Measurements from ENCODE around the gene TGFA. TPM values are rescaled to one million over a fixed set of nuclear protein-coding genes. Genes with fewer than 3 reads are reported as not detected.

The TGFA gene
- total RNA-seq, 1 experiment from 2014 or later: 50.1 TPM

DNA sequence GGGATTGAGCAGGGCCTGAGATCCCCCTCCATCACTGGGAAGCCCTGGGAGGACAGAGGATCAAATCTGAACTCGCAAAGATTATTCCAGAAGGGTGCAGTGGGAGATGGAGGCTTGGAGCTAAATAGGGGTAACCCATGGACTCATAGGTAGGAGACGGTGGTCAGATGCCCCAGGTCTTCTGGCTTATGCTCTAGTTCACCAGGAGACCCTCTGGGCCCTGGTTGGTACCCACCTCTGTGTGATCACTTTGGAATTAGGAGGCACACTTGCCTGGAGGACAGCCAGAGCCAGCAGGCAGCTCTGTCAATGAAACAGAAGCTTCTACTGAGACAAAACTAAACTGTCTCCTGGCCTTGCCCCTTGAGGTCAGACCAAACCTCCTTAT lies 110.6 kb downstream of the TGFA start:
- intact Hi-C loops (cut with micrococcal nuclease): no loop called here
- no peaks in the 10 kb centered on the region for H4K20me1 ChIP-seq (ENCODE audit: insufficient read depth)
- ChIA-PET RAD21 (ENCODE audit: low non-redundant PET in 1 of 2, low total read pairs in 2 of 2, uncharacterized antibody in 2 of 2, unreplicated experiment in 2 of 2) (no interaction called here), CTCF (no interaction called here), POLR2A (no interaction called here)
- H3K9me3 ChIP-seq (ENCODE audit: control insufficient read depth in 1 of 2, insufficient read depth in 1 of 2, low read depth in 1 of 2, low read length in 2 of 2): no peaks in the 10 kb centered on the region
- no peak overlapping the region for H3K27ac ChIP-seq (ENCODE audit: low read depth, low read length)
- ATAC-seq (no peak), DNase-seq (ENCODE audit: low read depth, low spot score) (no peak)
- H3K27me3 ChIP-seq (ENCODE audit: insufficient read depth, low read length): no peaks in the 10 kb centered on the region
- TF ChIP-seq CEBPB (IDR thresholded peaks at IDR 0.05; ENCODE audit: low read depth) (no peak), JUND (IDR thresholded peaks at IDR 0.05) (no peak), EGR1 (IDR thresholded peaks at IDR 0.05; ENCODE audit: low read depth) (no peak), SP1 (IDR thresholded peaks at IDR 0.05; ENCODE audit: low read depth) (no peak), TCF7L2 (IDR thresholded peaks at IDR 0.05; ENCODE audit: borderline replicate concordance, extremely low read depth, insufficient read depth, insufficient read length) (no peak), ZFX (IDR thresholded peaks at IDR 0.05) (no peak), ZNF274 (IDR thresholded peaks at IDR 0.05; ENCODE audit: low read depth, low read length) (no peak), EZH2phosphoT487 (IDR thresholded peaks at IDR 0.05; ENCODE audit: borderline replicate concordance) (no peak), ELF1 (IDR thresholded peaks at IDR 0.05; ENCODE audit: borderline replicate concordance, low read depth) (no peak), POLR2AphosphoS5 (IDR thresholded peaks at IDR 0.05; ENCODE audit: low read depth, low read length) (no peak)
- TF ChIP-seq, protein P1, sequence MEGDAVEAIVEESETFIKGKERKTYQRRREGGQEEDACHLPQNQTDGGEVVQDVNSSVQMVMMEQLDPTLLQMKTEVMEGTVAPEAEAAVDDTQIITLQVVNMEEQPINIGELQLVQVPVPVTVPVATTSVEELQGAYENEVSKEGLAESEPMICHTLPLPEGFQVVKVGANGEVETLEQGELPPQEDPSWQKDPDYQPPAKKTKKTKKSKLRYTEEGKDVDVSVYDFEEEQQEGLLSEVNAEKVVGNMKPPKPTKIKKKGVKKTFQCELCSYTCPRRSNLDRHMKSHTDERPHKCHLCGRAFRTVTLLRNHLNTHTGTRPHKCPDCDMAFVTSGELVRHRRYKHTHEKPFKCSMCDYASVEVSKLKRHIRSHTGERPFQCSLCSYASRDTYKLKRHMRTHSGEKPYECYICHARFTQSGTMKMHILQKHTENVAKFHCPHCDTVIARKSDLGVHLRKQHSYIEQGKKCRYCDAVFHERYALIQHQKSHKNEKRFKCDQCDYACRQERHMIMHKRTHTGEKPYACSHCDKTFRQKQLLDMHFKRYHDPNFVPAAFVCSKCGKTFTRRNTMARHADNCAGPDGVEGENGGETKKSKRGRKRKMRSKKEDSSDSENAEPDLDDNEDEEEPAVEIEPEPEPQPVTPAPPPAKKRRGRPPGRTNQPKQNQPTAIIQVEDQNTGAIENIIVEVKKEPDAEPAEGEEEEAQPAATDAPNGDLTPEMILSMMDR (IDR thresholded peaks at IDR 0.05 in 2 of 3, conservative IDR thresholded peaks at IDR 0.05 in 1 of 3; ENCODE audit: borderline replicate concordance in 1 of 3, insufficient read depth in 1 of 3, low read depth in 2 of 3, low read length in 2 of 3): no peak
- TF ChIP-seq, protein P2, sequence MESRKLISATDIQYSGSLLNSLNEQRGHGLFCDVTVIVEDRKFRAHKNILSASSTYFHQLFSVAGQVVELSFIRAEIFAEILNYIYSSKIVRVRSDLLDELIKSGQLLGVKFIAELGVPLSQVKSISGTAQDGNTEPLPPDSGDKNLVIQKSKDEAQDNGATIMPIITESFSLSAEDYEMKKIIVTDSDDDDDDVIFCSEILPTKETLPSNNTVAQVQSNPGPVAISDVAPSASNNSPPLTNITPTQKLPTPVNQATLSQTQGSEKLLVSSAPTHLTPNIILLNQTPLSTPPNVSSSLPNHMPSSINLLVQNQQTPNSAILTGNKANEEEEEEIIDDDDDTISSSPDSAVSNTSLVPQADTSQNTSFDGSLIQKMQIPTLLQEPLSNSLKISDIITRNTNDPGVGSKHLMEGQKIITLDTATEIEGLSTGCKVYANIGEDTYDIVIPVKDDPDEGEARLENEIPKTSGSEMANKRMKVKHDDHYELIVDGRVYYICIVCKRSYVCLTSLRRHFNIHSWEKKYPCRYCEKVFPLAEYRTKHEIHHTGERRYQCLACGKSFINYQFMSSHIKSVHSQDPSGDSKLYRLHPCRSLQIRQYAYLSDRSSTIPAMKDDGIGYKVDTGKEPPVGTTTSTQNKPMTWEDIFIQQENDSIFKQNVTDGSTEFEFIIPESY (IDR thresholded peaks at IDR 0.05; ENCODE audit: extremely low read depth, insufficient replicate concordance, low read length): no peak
- TF ChIP-seq, protein P3, sequence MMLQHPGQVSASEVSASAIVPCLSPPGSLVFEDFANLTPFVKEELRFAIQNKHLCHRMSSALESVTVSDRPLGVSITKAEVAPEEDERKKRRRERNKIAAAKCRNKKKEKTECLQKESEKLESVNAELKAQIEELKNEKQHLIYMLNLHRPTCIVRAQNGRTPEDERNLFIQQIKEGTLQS (IDR thresholded peaks at IDR 0.05): no peak
- H3K4me2 ChIP-seq (ENCODE audit: low read length): no peak overlapping the region
- H3K4me3 ChIP-seq (replicated peaks in 1 of 2; ENCODE audit: low read depth in 1 of 2, low read length in 2 of 2): no peak overlapping the region
- H3K9me2 ChIP-seq (ENCODE audit: insufficient read depth): no peaks in the 10 kb centered on the region
- BruUV-seq (replicated peaks): no TSS peak
- H3K9ac ChIP-seq (ENCODE audit: low read length): no peak overlapping the region
- H3K79me2 ChIP-seq (ENCODE audit: insufficient read depth, low read length): no peaks in the 10 kb centered on the region
- no peak overlapping the region for H2AFZ ChIP-seq (ENCODE audit: low read depth, low read length, poor library complexity, severe bottlenecking)
- H3K36me3 ChIP-seq (ENCODE audit: control insufficient read depth in 1 of 2, insufficient read depth in 2 of 2, low read length in 2 of 2): no peaks in the 10 kb centered on the region
- H3K4me1 ChIP-seq (ENCODE audit: control insufficient read depth in 1 of 2, insufficient read depth in 2 of 2, low read length in 2 of 2): peaks cover 0 to 4% of the 10 kb centered on the region in 2 experiments; a peak in 1 of 4 replicates

Data from HCT116 (cell line).